Activated CD4-positive, CD25-positive, alpha-beta regulatory T cell treated with anti-CD3 and anti-CD28 coated beads, Interleukin-2, amount 50 U/mL, for 24 hours (primary cell): ENCODE measurements around the gene PTPRN2.
A peak's percentile ranks its signal among the peaks of the same experiment; 100 is the strongest.

Experiments used
- ATAC-seq, 2 donors: fragments of 150-1000 bp; cut with Tn5 transposase; one replicate each; pipeline ENCODE4 v1.10.0; 2021; ENCODE audit warnings: mild to moderate bottlenecking in 1 of 2, moderate library complexity in 1 of 2

PTPRN2 gene

GRCh38 chr7:158017111-158018097, 570.2 kb downstream of the PTPRN2 start:
- ATAC-seq, result no peak

DNA sequence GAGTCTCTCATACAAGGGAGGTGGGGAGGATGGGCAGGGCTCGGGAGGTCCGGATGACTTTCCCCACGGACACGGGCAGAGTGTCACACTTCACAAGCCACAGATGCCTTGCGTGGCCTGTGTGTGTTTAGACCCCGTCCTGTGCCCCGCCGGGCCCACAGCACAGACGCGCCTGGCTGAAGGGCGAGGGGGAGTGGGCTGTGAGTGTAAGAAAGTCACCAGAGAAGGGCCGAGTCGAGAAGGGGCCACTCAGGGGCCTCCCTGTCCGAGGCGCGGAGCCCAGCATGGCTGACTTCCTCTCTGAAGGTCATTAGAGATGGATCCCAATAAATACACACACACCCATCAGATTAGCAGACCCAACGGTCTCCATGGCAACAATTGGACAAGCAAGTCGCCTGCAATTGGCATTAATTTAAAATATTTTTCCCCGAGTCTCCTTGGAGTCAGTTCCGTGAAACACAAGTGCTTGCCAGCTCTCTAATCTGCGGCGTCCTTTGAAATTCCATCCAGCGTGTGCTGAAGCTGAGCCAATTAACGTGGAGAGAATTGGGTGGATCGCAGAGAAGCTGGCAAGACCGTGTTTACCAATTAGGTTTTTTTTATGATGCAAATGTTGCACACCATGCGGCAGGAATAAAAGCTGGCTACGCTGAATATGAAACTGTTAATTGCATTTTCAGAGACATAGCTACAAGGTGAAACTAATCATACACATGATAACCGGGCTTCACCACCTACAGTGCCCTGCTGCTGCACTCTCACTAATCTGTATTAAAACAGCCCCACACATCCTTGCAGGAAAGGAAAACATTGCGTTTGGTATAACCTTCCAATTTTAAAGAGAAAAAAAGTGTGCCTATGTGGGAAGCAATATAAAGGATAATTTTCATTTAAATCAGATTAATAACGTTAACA, 571.2 kb downstream of the PTPRN2 start:
- ATAC-seq, result no peak

- no peak for ATAC-seq
Observed at GRCh38 chr7:158015403-158016179, 572.0 kb downstream of the PTPRN2 start.

GRCh38 chr7:158014976-158015375, 572.6 kb downstream of the PTPRN2 start:
- no peak for ATAC-seq

- ATAC-seq, result no peak
Observed at GRCh38 chr7:158013085-158013668, 574.4 kb downstream of the PTPRN2 start.

- no peak for ATAC-seq
Observed at GRCh38 chr7:158011941-158012340, 575.7 kb downstream of the PTPRN2 start.

- no peak for ATAC-seq
Observed at GRCh38 chr7:158010961-158011693, 576.5 kb downstream of the PTPRN2 start.

GRCh38 chr7:158009886-158010285, 577.7 kb downstream of the PTPRN2 start:
- ATAC-seq, result no peak

GRCh38 chr7:158008267-158008666, 579.4 kb downstream of the PTPRN2 start:
- ATAC-seq, result no peak

GRCh38 chr7:158007697-158008257, 579.8 kb downstream of the PTPRN2 start:
- ATAC-seq, result peak in 1 of 2 donors; percentile 10

DNA sequence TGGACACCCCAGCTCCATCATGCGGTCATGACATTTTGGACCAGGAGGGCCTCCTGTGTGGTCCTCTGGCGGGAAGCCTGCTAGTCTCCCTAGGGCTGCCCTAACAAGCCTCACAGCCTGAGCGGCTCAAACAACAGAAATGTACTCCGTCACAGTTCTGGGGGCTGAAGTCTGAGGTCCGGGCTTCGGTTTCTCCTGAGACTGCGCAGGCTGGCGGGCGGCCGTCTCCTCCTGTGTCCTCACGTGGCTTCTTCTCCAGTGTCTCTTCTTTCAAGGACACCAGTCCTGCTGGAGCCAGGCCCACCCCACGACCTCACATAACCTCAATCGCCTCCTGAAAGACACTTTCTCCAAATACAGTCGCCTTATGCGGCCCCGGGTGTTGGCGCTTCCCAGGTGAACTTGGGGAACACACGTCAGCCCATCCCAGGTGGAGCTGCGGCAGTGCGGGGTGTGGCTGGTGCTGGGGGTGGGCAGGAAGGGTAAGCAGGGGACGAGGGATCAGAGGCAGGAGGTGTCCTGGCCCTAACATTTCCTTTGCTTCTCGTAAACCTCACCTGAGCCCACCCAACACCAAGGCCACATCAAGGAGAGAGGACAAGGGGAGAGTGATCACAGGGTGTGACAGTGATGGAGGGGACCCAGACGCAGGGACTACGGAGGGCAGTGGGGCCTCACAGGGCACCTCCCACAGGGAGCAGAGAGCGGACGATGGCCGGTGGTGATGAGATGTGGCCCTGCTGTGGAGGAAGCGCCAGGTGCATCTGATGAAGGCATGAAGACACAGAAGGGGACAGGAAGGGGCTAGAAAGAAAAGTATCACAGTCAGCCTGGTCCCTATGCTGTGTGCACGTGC, 580.6 kb downstream of the PTPRN2 start:
- no peak for ATAC-seq

GRCh38 chr7:158005531-158005930, 582.1 kb downstream of the PTPRN2 start:
- no peak for ATAC-seq

DNA sequence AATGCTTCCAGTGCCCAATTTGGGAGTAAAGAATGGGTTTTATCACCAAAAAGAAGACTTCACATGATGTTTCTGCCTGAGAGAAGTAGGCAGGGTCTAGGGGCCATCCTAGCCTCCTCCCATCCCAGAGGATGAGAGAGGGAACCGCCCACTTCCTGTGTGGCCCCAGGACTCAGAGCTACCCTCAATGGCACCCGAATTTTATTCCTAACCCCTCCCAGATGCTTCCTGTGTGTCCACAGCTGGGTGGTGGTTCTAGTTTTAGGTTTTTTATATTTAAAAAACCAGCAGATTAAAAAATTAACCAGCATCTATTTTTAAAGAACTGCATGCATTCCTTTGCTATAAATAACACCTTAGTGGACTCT, 583.5 kb downstream of the PTPRN2 start:
- ATAC-seq, result no peak

DNA sequence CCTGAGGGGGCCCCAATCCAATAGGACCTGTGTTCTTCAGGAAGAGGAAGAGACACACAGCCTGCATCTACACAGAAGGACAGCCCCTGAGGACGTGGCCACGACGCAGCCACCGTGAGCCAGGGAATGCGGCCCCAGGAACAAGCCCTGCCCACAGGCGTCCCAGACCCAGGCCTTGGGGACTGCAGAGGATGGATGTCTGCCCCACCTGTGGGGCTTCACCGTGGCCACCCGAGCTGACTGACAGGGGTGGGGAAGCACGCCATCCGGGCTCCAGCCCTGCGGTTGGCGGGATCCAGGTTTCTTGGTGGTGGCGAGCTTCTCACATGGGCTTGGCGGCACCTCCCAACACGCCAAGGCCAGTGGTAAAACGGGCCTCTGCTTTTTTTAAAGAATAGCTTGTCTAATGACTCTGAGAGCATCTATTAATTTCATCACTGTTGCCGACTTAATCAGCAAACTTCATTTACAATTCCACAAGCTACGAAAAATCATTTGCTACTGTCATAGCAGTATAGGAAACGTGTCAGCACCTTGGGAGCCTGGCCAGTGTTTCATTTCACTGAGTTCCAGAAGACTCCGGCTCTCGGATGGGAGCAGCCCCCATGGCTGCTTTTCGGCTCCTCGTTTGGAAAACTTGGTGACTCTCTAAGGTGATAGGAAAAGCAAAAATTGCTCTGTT, 584.0 kb downstream of the PTPRN2 start:
- ATAC-seq, result no peak

DNA sequence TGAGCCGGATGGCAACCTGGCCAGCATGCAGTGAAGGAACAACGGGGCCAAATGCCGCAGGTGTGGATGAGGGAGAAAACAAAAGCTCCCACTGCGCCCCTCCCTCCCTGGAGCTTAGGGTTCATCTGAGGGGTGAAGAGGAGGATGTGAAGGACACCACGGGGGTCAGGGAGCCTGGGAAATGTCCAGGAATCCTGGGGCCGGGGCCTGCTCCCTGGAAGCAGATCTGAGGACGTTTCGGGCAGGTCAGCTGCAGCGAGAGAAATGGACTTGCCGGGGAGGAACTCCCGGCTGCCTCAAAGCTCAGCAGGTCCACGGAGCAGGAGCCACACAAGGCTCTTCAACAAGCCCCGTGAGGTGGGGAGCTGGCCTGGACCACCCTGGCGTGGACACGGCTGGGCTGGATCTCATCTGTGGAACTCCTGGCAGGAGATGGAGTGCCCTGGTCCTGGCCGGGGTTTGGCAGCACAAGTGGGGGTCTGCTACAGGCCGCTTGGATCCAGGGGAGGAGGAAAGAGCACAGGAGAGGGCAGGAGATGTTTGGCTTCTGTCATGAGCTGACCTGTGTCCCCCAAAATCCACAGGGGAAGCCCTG, 585.0 kb downstream of the PTPRN2 start:
- no peak for ATAC-seq

GRCh38 chr7:158001621-158002320, 585.9 kb downstream of the PTPRN2 start:
- ATAC-seq, result no peak

DNA sequence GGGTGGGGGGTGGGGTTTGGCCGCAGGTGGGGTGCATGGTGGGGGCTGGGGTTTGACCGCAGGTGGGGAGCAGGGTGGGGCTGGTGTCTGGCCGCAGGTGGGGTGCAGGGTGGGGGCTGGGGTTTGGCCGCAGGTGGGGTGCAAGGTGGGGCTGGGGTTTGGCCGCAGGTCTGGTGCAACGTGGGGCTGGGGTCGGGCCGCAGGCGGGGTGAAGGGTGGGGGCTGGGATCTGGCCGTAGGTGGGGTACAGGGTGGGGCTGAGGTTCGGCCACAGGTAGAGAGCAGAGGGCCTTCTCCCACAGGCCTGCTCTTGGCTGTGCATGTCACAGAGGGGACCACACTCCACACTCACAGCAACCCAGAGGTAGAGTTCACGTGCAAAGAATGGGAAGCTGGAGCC, 586.6 kb downstream of the PTPRN2 start:
- ATAC-seq, result no peak

DNA sequence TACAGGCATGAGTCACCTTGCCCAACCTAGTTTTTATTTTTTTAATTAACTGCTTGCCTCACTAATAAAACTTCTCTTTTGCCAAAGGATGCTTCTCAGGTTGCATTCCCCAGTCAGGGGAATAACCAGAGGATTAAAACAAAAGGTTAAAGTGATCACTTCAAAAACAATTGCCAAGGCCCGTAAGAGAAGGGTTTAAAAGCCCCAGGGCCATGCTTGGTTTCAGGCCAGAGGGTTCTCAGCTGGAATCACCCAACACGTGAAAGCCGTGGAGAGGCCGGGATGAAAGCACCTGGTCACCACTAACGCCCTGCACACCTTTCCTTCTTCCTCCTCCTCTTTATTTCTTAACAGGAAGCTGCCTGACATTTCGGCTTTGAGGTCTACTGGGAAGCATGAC, 587.5 kb downstream of the PTPRN2 start:
- no peak for ATAC-seq
